HS-27A (cell line): ENCODE data around the gene CNFN.

ENCODE experiments used
- DNase-seq: peaks from one replicate; pipeline ENCODE4 v3.0.0-alpha.2; 2012; ENCODE audit warnings: low read depth, missing footprints

CNFN gene

DNA sequence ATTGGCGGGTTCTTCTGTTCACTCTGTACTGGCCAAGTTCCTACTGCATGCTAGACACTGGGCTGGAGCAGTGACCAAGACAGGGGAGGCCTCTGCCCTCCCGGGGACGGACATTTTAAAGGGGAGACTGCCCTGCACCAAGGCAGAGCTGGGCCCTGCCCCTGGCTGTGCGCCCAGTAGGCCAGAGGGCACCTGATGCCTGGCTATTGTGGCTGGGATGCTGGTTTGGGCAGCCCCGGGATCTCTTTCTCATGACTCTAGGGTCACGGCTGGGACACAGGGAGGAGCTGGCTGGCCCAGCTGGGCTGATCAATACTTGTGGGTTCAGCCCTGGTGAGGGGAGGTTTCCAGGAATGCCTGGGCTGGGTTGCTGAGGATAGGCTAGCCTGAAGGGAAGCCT, 19.4 kb upstream of the CNFN start:
- DNase-seq, result no peak

DNA sequence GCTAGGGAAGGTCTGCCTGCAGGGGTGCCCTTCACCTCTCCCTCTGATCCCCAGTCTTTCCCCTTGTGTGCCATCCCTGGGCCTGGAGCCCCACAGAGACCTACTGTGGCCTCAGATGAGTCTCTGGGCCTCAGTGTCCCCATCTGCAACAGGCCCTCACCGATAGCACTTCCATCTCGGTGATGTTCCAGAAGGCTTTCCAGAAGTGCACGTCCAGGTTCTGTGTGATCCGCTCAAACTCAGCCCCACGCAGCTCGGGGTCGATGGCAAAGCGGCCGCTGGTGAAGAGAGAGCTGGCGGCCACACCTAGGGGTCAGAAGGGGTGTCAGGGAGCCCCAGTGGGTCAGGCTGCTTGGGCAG, 17.7 kb upstream of the CNFN start:
- no peak for DNase-seq

GRCh38 chr19:42407085-42407815, 17.2 kb upstream of the CNFN start:
- DNase-seq, result no peak

DNA sequence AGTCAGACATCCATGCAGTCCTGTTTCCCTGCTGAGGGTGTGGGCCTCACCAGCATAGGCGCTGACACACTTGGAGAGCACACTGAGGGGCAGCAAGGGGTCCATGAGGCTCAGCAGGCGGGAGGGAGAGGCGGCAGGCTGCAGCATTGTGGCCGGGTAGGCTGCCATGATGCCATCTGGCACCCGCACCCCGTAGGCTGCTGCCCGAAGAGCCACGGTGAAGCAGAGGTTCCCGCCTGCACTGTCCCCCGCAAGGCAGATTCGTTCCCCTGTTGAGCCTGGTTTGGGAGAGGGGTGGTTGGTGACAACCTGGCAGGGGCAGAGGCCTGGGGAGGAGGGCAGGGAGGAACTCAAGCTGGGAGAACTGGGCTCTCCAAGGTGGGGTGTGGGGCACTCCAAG, 16.0 kb upstream of the CNFN start:
- no peak for DNase-seq

DNA sequence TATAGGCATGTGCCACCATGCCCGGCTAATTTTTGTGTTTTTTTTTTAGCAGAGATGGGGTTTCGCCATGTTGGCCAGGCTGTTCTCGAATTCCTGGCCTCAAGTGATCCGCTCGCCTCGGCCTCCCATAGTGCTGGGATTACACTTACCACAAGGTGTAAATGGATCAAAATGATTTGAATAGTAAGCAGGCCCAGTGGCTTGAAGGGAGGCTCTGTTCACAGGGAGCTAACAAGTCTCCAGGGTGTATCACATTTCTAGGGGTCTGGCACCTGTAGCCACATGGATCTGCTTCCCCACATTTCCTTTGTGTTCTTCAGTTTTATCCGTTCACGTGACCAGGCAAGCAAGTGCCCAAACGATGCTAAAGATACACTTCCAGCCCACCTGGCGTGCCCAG, 13.5 kb upstream of the CNFN start:
- no peak for DNase-seq

DNA sequence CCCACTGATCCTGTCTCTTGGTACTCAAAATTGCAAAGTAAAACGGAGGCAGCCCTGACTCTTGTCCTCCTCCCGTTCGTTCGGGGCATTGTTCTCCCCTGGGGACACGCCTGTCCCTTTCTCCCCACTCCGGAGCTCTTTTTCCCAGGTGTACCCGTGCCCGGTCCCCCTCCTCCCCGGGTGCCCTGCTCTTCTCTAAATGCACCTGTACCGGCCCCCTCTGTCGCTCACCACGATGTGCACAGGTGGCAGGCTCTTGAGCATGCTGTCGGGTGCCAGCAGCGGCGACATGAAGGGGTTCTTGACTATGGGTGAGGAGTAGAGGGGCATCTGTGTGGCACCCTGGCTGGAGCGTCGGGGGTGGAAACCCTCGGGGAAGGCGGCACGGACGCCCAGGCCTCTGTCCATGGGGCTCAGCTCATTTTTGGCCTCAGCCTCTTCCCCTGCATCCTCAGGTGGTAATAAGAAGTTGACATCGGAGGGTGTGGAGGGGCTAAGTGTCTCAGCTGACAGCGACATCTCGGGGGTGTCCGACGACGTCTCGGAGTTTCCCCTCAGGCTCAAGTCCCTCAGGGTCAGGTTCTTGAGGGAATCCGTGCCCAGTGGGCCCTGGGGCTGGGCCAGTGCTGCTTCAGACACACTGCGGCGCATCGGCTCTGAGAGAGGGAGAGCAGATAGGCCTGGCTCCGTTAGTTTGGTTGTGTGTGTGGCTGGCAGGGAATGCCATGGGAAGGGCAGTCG, 12.4 kb upstream of the CNFN start:
- DNase-seq, result no peak

DNA sequence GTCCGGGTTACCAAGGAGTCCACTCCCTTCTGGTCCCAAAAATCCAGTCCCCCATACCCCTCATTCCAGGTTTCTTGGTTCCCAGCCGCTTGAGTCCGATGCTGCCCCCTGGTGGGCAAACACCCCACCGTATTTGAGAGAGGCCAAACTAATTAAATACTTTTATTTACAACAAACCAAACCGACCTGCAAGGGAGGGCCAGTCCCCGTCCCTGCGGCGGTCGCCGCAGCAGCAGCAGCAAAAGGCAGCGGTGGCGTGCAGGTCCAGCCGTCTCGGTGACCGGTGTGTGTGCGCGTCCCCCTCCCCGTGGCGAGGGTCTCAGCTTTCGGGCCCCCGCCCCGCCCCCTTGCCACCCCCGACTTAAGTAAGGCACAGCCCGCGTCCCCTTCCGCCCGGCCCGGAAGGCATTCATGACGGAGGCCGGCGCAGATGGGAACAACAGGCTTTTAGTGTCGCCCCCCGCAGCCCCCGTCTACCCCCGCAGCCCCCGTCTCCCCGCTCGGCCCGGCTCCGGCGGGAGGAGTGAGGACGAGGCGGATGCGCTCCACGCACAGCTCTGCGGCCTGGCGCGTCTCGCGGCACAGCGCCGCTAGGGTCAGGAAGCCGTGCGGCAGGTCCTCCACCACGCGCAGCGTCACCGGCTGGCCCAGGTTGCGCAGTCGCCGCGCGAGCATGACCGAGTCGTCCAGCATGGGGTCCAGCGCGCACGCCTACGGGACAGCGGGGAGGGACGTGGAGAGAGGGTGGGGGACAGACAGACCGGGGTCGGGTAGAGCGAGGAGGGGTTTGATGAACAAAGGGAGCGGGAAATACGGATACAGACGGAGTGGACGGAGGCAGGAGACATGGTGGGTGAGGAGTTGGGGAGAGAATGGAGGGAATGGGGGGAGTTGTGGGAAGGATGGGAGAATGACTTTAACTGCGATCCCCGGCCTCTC, 11.5 kb upstream of the CNFN start:
- peak; percentile 52 for DNase-seq

GRCh38 chr19:42400404-42400803, 10.3 kb upstream of the CNFN start:
- no peak for DNase-seq

GRCh38 chr19:42397263-42398166, 7.4 kb upstream of the CNFN start:
- DNase-seq, result no peak

GRCh38 chr19:42396381-42397262, 6.5 kb upstream of the CNFN start:
- peak; percentile 100 for DNase-seq

DNA sequence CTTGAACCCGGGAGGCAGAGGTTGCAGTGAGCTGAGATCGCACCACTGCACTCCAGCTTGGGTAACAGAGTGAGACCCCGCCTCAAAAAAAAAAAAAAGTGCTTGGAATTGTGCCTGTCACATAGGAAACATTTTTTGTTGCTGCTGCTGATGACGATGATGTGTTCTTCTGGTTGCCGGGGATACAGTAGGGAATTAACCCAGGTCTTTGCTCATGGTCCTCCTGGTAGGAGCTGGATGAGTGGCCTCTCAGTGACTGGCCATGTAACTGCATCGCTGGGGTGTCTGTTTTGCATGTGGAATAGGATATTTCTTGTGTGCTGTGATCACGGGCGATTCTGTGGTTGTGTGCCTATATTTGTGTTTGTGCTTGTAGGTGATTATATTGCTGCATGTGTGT, 4.7 kb upstream of the CNFN start:
- no peak for DNase-seq

DNA sequence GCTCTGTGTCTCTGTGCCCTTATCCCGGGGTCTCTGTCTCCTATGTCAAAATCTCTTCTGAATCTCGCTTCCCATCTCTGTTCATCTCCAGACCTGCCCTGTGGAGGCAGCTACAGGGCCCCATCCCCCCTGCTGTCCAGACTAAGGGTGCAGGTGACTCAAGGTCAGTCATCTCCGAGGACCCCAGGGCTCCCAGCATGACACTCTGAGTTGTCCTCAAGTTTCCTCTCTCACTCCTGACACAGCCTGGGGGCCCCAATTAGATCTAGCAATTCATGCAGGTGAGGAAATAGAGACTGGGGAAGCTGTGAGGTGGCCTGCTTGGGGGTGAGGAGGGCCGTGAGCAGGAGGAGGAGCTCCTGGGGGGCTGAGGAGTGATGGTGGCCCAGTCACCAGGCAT, 2.1 kb upstream of the CNFN start:
- DNase-seq, result no peak

GRCh38 chr19:42388851-42389489, 1.1 kb downstream of the CNFN start:
- DNase-seq, result no peak

DNA sequence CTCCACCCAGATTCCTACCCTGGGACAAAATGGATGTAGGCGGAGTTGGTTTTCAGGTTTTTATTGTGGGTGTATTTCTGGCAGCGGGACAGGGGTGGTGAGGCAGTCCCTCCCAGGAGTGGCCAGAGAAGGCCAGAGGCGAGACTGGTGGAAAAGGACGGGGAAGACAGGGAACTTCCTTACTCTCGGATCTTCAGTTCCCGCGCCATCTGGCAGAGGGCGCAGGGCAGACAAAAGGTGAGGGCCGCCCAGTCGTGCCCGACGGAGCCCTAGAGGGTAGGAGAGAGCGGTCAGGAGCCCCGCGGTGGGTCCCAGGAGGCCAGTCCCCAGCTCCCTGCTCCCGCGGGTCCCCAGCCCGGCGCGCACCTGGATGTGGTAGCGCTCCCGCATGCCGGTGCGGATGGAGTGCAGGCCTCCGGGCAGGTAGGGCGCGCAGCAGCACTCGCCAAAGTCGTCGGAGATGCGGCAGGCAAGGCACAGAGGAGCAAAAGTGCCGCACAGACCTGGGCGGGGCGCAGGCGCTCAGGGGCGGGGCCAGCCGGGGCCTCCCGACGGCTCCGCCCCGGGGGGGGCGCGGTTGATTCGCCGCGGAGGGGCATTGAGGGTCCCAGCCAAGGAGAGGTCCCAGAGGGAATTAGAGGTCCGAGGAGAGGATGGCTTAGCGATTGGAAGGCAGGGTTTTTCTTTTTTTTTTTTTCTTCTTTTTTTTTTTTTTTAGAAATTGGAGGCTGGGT, 3.0 kb downstream of the CNFN start:
- no peak for DNase-seq

DNA sequence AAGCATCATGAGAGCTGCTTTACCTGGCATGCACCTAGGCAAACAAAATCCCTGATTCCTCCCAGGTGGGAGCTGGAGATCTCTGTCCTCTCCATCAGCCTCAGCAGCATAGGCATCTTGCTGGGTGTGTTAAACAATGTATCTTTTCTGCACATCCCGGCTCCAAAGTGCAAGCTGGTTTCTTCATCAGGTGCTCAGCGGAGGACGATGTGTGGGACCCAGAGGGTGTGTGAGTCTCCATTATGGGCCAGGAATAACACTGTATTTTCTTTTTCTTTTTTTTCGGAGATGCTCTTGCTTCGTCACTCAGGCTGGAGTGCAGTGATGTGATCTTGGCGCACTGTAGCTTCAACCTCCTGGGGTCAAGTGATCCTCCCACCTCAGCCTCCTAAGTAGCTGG, 9.9 kb downstream of the CNFN start:
- DNase-seq, result no peak

DNA sequence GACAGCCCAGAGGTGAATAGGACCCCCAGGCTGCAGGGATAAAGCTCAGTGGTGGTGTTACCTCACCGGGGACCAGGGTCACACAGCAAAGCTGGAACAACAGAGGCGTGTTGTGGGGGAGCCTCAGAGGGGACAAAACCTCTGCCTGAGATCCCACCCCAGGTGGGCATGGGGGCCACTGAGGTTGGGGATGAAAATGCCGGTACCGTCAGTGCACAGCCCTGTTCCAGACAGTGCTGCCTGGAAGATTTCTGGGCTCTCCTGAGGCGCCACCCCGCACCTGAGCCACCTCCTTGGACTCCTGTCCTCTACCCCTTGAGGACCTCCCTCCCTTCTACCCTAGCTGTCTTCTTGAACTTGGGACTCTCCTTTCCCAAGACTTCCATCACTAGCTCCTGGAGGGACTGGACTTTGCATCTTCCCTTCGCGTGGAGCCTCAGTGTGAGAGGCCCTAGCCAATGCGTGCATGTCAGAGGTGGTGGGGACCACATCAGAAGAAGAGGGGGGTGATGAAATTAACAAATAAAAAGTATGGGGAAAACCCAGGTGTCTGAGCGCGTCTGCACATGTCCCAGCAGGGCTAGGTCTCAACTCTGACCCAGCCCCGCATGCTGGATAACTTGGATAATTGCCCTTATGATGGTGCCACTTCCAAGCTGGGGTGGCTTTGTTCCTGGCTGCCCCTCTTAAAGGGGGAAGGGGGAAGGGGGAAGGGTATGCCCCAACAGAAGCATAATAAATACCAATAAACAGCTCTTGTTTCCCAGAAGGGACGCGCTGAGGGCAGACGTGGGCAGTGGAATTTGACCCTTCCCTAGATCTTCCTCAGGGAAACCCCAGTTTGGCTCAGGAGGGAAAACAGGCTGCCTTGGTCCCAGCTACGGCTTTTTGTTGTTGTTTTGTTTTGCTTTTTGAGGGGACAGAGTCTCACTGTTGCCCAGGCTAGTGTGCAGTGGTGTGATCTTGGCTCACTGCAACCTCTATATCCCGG, 11.6 kb downstream of the CNFN start:
- DNase-seq, result no peak

- no peak for DNase-seq
Observed at GRCh38 chr19:42376177-42376555, 13.9 kb downstream of the CNFN start.
